Measurements from ENCODE around the gene SNIP1. TPM values are rescaled to one million over a fixed set of nuclear protein-coding genes. Genes with fewer than 3 reads are reported as not detected.
"Not testable (repeated sequence)": the region's sequence is repeated elsewhere in the genome, so short reads cannot be mapped to it uniquely, and the experiment has no call there.

SNIP1 gene
- total RNA-seq, 1 experiment from 2014 or later: 24.4 TPM

DNA sequence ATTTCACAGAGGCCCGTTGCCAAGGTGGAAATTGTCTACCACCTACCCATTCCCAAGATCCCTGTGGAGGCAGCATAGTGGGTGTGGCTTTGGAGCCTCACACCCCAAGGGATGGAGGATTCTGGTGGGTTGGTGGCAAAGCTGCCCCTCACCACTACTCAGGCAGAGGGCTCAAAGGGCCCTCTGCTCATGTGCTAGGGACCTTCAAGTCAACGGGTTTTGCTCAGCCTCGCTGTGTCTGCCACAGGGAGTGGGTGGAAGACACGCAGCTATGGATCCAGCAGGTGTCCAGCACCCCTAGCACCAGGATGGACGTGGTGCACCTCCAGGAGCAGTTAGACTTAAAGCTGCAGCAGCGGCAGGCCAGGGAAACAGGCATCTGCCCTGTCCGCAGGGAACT is 5.0 kb upstream of the SNIP1 start:
- DNase-seq (ENCODE audit: low read depth): no peak

DNA sequence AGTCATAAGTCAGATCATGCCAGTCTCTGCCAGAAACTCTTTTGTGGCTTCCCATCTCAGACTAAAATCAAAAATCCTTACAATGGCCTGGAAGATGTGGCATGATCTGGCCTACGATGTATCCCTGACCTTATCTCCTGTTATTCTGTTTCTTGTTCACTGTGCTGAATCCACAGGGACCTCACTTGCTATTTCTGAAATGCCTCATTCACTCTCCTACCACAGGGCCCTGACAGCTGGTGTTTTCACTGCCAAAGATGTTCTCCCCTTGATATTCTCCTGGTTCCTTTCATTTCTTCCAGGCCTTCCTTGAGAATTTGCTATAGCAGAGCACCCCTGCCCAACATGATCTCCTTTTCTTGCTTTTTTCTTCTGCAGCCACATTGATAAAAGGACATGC is 4.3 kb upstream of the SNIP1 start:
- no peak for DNase-seq (ENCODE audit: low read depth)

DNA sequence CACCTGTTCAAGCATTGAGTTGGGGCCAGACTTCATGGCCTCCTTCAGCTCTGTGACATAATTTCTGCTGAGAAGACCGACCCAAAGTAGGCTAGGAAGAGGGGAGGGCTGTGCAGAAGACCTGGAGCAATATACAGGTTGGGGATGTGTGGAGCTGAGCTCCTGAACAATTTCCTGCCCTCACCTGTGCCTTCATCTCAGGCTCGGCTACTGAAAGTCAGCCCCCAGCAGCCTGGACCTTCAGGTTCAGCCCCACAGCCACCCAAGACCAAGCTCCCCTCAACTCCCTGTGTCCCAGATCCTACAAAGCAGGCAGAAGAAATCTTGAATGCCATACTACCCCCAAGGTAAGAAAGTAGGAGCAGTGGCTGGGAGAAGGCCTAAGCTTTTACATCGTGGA is 3.3 kb upstream of the SNIP1 start:
- DNase-seq (ENCODE audit: low read depth): no peak

DNA sequence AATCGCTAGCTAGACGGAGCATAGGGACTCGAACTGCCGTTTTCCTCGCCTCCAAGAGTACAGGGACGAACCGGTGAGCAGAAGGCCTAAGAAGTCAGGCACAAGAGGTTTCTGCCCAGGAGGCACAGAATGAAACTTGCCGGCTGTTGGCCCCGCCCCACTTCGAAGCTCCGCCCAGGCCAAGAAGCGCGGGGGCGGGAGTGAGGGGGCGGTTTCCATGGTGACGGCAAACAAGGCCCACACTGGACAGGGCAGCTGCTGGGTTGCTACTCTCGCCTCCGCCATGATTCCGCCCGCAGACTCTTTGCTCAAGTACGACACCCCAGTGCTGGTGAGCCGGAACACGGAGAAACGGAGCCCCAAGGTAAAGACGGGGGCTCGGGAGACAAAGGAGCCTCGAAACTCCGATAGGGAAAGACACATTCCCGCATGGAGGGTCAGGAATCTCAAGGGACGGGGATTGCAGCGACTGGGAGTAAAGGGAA is 2.7 kb upstream of the SNIP1 start, which contains the start of gene DNALI1:
Gene DNALI1, plus strand, starts transcription at position 229 of the 485 bp plus-strand sequence. Its CDS starts 55 bp downstream, at position 284.
- DNase-seq (ENCODE audit: low read depth): peak; percentile 82

DNA sequence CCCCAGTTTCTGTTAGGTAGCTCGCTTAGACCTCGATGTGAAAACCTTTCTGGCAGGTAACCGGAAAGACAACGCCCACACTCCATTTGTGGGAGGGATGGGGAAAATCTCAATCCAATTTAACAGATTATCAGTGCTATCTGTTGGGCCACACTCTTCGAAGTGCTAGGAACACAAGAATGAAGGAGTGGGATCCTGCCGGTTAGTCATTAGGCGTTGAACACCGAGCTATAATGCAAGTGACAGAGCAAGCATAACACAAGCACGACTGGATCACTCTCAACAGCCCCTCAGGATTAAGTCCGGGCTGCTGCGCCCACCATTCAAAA is 531 bp downstream of the SNIP1 start:
- no peak for DNase-seq (ENCODE audit: low read depth)

DNA sequence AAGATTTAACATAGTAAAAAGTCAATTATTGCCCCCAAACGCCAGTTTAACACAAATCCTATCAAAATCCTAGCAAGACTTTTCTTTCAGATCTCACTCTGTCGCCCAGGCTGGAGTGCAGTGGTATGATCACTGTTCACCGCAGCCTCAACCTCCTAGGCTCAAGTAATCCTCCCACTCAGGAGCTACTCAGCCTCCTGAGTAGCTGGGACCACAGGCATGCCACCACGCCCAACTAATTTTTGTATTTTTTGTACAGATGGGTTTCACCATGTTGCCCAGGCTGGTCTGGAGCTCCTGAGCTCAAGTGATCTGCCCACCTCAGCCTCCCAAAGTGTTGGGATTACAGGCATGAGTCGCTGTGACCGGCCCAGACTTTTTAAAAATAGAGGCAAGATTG is 4.8 kb downstream of the SNIP1 start:
- DNase-seq (ENCODE audit: low read depth): no peak

DNA sequence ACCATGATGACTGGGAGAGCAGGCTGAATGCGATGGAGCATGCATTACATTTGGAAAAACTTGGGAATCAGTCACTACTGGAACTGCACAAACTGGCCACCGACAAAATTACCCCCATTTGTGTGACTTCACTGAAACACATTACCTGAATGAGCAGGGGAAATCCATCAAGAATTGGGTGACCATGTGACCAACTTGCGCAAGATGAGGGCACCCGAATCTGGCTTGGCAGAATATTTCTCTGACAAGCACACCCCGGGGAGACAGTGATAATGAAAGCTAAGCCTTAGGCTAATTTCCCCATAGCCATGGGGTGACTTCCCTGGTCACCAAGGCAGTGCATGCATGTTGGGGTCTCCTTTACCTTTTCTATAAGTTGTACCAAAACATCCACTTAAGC is 9.1 kb downstream of the SNIP1 start:
- DNase-seq (ENCODE audit: low read depth): no peak

DNA sequence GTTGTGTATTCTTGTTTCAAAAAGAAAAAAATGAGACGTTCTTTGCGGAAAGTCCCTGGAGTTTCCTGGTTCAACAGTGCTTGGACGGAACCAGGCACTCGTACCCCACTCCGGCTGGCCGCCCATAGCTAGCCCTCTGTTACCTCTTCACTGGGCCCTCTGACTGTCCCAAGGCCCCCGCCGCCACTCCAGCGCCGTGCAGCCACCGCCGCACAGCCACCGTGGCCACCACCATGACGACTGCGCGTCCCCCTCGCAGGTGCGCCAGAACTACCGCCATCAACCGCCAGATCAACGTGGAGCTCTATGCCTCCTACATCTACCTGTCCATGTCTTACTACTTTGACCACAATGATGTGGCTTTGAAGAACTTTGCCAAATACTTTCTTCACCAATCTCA is 9.6 kb downstream of the SNIP1 start:
- DNase-seq (ENCODE audit: low read depth): no peak

DNA sequence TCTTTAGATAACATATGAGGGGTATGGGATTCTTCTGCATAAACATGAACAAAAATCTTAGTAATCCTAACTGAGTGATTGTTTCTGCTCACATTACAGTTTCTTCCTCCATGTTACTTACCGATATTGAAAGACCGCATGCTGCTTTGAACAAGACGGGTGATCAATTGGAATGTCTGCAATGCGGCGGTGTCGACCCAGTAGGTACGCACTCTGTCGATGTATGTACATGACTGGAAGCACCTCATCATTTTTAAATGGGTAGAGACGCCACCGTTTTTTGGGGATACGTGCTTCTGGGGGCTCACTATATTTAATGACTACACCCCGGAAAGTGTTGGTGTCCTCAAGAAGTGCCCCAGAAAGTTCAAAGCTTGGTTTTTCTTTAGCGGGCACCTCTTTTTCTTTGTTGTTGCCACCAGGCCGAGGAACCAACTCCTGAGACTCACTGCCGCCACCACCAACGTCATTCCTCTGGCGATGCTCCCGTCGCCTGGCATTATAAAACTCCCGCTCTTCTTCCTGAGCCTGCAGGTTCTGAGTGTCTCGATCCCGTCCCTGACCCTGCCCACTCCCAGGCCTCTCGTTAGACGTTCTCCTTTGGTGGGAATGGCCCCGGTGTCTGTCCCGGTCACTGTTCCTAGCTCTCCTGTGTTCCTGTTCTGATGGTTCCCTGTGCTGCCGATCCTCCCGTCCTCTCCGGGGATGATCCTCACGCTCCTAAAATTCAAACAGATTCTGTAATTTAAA is 13.9 kb downstream of the SNIP1 start:
- no peak for DNase-seq (ENCODE audit: low read depth)

DNA sequence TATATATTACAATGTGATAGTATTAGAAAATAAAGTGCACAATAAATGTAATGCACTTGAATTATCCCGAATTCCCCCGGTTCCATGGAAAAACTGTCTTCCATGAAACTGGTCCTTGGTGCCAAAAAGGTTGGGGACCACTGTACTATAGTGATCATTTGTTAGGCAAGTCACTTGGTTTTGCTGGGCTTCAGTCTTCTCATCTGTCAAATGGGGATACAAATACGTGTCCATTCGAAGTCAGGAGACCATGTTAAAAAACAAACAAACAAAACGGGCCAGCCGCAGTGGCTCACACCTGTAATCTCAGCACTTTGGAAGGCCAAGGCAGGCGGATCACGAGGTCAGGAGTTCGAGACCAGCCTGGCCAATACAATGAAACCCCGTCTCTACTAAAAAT is 14.9 kb downstream of the SNIP1 start:
- DNase-seq (ENCODE audit: low read depth): not testable (repeated sequence)

DNA sequence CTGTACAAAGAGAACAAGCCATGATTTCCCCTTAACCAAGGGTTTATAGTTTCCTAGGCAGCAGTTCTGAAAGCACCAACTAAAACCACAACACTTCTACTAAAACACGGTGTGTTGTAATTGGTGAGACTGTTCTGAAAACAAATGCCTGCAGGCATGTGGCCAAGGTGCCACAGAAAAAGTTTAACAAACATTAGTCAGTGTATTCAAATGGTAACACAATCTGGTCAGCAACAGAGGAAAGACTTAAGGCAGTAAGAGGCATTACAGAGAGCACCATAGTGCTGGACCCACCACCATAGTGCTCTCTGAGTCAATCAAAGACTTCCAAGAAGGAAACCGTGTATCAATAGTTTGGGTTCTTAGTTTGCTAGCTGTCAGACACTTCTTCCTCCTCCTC is 16.7 kb downstream of the SNIP1 start:
- DNase-seq (ENCODE audit: low read depth): peak; percentile 91

DNA sequence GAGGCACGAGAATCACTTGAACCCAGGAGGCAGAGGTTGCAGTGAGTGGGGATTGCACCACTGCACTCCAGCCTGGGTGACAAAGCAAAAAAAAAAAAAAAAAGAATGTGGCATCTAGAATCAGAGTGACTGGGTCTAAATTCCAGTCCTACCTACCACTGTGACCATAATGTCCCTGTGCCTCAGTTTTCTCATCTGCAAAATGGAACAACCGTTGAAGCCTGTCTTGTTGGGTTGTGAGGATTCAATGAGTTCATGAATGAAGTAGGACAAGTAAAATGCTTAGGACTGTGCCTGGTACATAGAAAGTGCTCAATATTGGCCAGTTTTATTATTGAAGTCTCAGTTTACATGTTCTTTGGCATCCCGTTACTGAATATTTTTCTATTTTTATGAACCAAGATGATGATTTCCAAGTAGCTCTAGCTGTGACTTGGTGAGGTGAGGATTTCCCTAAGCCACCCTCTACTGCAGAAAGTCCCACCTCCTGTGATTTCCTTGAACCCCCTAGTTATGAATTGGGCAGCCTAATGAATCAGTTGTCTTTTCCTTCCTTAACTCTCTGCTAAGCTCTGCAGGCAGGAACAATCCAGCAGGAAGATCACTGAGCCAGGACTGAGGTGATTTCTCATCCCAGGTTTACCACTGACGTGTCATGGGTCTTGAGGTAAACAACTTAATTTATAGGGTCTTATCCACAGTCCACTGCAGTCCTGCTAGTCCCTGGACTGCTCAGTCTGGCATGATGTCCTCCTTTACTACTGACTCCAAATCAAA is 20.6 kb downstream of the SNIP1 start:
- DNase-seq (ENCODE audit: low read depth): peak; percentile 35

DNA sequence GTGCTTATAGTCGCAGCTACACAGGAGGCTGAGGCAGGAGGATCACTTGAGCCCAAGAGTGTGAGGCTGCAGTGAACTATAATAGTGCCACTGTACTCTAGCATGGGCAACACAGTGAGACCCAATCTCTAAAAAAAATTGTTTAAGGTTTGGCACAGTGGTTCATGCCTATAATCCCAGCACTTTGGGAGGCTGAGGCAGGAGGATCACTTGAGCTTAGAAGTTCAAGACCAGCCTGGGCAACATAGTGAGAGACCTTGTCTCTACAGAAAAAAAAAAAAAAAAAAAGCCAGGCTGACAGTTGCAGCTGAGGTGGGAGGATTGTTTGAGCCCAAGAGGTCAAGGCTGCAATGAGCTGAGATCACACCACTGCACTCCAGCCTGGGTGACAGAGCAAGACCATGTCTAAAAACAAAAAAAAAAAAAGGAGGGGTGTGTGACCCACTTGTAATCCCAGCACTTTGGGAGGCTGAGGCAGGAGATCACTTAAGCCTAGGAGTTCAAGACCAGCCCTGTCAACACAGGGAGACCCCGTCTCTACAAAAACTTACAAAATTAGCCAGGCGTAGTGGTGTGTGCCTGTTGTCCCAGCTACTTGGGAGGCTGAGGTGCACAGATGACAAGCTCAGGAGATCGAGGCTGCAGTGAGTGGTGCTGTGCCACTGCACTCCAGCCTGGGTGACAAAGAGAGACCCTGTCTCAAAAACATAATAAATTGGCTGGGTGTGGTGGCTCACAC is 21.5 kb downstream of the SNIP1 start:
- DNase-seq (ENCODE audit: low read depth): not testable (repeated sequence)

DNA sequence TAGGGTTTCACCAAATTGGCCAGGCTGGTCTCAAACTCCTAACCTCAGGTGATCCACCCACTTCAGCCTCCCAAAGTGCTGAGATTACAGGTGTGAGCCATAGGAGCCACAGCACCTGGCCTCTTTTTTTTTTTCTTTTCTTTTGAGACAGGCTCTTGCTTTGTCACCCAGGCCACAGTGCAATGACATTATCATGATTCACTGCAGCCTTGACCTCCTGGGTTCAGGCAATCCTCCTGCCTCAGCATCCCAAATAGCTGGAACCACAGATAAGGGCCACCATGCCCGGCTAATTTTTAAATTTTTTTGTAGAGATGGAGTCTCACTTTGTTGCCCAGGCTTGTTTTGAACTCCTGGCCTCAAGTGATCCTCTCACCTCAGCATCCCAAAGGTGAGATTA is 24.2 kb downstream of the SNIP1 start:
- DNase-seq (ENCODE audit: low read depth): not testable (repeated sequence)

DNA sequence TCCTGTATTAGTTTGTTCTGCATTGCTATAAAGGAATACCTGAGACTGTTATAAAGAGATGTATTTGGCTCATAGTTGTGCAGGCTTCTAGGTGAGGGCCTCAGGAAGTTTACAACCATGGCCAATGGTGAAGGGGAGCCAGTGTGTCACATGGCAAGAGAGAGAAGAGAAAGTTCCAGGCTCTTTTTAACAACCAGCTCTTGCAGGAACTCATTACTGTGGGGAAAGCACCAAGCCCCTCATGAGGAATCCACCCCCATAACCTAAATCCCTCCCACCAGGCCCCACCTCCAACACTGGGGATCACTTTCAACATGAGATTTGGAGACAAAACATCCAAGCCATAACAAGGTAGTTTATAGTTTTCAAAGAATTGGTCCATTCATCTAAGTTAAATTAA is 34.5 kb downstream of the SNIP1 start:
- DNase-seq (ENCODE audit: low read depth): no peak

DNA sequence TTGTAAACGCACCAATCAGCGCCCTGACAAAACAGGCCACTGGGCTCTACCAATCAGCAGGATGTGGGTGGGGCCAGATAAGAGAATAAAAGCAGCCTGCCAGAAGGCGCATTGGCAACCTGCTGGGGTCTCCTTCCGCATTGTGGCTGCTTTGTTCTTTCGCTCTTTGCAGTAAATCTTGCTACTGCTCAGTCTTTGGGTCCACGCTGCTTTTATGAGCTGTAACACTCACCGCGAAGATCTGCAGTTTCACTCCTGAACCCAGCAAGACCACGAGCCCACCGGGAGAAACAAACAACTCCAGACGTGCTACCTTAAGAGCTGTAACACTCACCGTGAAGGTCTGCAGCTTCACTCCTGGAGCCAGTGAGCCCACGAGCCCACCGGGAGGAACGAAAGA is 35.2 kb downstream of the SNIP1 start:
- not testable (repeated sequence) for DNase-seq (ENCODE audit: low read depth)

DNA sequence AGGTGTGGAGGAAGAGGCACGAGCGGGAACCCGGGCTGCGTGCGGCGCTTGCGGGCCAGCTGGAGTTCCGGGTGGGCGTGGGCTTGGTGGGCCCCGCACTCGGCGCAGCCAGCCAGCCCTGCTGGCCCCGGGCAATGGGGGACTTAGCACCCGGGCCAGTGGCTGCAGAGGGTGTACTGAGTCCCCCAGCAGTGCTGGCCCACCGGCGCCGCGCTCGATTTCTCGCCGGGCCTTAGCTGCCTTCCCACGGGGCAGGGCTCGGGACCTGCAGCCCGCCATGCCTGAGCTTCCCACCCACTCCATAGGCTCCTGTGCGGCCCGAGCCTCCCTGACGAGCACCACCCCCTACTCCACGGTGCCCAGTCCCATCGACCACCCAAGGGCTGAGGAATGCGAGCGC is 35.9 kb downstream of the SNIP1 start:
- DNase-seq (ENCODE audit: low read depth): not testable (repeated sequence)

DNA sequence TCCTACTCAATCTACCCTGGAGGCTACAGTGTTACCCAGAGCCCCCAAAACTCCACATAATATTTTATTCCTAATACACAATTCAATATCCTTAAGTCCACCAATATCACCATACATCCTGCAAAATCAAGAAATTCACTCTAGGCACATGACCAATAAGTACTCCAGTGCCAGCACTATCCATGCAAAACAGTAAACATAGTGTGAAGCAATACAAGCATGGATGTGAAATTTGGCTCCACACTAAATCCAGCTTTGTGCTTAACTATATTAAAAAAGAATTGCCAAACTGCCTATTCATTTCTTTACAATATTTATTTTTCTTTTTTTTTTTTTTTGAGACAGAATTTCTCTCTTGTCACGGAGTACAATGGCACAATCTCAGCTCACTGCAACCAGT is 36.5 kb downstream of the SNIP1 start:
- no peak for DNase-seq (ENCODE audit: low read depth)

DNA sequence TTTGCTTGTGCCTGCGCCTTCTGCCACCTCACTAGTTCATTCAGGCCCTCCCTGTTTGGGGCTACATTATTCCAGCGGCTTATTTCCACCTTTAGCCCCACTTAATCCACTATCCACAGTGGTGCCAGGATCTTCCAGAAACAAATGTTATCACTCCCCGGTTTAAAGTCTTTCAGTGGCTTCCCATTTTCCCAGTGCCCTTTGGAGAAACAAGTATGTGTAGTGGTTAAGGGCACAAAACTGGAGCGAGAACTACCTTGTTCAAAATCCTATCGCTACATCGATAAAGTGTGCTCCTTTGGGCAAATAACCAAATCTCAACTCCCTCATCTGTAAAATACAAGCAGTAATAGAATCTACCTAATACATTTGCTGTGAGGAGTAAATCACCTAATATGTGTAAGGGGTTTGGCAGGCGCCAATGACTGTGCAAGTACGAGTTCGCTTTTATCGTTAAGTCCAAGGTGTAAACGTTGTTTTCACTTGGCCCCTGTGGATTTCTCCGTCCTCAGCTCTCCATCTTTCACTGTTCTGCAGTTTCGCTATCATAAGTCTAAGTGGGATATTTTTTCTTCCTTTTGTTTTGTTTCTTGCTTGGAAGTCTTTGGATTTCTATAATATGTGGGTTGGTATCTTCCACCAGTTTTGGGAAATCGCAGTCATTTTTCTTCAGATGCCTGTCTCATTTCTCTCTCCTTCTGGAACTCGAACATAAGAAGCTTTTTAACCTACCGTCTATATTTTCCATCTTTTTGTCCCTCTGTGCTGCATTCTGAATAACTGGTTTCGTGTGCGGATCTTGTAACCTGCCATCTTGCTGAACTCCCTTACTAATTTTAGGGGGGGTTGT is 38.7 kb downstream of the SNIP1 start:
- DNase-seq (ENCODE audit: low read depth): no peak

DNA sequence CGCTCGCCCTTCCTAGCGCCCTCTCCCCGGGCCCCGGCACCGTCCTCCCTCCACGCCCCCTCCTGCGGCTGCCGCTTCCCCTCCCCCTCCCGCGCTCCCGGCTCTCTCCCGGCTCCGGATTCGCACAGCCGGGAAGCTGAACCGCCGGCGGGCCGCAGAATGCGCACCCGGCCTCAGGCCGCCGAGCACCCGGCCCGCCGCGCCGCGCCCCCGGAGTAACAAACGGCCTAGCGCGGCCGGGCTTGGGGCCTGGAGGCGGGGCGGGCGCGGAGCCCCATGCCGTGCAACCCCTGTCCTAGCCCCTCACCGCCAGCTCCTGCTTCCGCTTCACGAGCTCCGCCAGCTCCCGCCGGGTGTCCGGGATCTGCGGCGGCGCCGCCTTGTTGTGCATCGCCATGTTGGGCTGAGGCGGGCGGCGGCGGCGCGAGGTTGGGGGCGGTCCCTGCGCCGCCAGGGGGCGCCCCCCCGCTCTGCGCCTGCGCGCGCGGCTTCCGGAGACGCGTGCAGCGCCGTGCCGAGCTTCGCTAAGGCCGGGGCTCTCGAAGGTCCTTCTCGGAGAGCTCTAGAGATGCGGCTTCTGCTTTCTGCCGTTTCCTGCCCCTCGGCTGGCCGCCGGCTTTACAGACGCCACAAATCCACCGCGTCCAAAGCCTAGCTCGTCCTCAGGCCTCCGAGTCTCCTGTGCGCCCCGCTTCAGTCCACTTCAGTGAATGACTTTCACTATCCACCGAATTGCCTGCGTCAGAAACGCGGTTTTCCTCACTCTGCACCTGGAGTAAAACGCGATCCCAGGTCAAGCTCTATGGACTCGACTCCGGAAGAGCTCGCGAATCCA is 39.5 kb downstream of the SNIP1 start, which contains the start of gene MEAF6:
Gene MEAF6, minus strand, starts transcription at position 417 of the 835 bp plus-strand sequence. Its CDS starts 20 bp downstream, at position 397.
- peak; percentile 81 for DNase-seq (ENCODE audit: low read depth)

Data from M059J (cell line).